ENCODE data around the gene ESYT1.

Gene ESYT1

GRCh38 chr12:56152756-56153677 lies 24.9 kb downstream of the ESYT1 start (continued):
- TF ChIP-seq ZNF138 (tag by site-specific recombination; IDR thresholded peaks at IDR 0.05; ENCODE audit: borderline replicate concordance) (no peak), ZNF791 (tag by site-specific recombination; IDR thresholded peaks at IDR 0.05) (no peak), TCF7L2 (IDR thresholded peaks at IDR 0.05; ENCODE audit: borderline replicate concordance, low read depth, low read length) (no peak), ZNF571 (tag by site-specific recombination; IDR thresholded peaks at IDR 0.05) (no peak), ZNF837 (tag by site-specific recombination; IDR thresholded peaks at IDR 0.05) (no peak), HOXC10 (CRISPR knock-in tag; IDR thresholded peaks at IDR 0.05) (no peak), ZSCAN5A (tag by site-specific recombination; IDR thresholded peaks at IDR 0.05) (no peak), OVOL3 (tag by site-specific recombination; IDR thresholded peaks at IDR 0.05) (no peak), ZNF530 (tag by site-specific recombination; IDR thresholded peaks at IDR 0.05; ENCODE audit: low read depth) (no peak), GLI2 (tag by site-specific recombination; IDR thresholded peaks at IDR 0.05; ENCODE audit: borderline replicate concordance, low read depth) (no peak), GLIS1 (tag by site-specific recombination; IDR thresholded peaks at IDR 0.05) (peak; percentile 44; the same call in 1 of the 2 replicates), ZSCAN18 (tag by site-specific recombination; IDR thresholded peaks at IDR 0.05) (no peak), SETDB1 (IDR thresholded peaks at IDR 0.05; ENCODE audit: insufficient read length, low read length) (no peak), ZNF426 (tag by site-specific recombination; IDR thresholded peaks at IDR 0.05) (no peak), ZNF658 (tag by site-specific recombination; IDR thresholded peaks at IDR 0.05) (no peak), ZNF623 (tag by site-specific recombination; IDR thresholded peaks at IDR 0.05) (no peak; the same call in 1 of the 2 replicates), ZNF660 (tag by site-specific recombination; IDR thresholded peaks at IDR 0.05) (no peak), PBX3 (CRISPR knock-in tag; IDR thresholded peaks at IDR 0.05) (no peak), ZNF341 (tag by site-specific recombination; IDR thresholded peaks at IDR 0.05; ENCODE audit: low read depth) (no peak), ZBTB1 (tag by site-specific recombination; IDR thresholded peaks at IDR 0.05) (no peak), ZNF16 (tag by site-specific recombination; IDR thresholded peaks at IDR 0.05; ENCODE audit: low read depth) (no peak), KLF16 (tag by site-specific recombination; IDR thresholded peaks at IDR 0.05) (0 out of 2 replicates have a peak, but pooled peaks have one; percentile 3), AEBP2 (tag by site-specific recombination; IDR thresholded peaks at IDR 0.05; ENCODE audit: borderline replicate concordance) (no peak), ZNF624 (tag by site-specific recombination; IDR thresholded peaks at IDR 0.05) (no peak), EGR2 (tag by site-specific recombination; IDR thresholded peaks at IDR 0.05; ENCODE audit: low read depth) (no peak), ZBTB17 (tag by site-specific recombination; IDR thresholded peaks at IDR 0.05) (no peak), ZNF121 (tag by site-specific recombination; IDR thresholded peaks at IDR 0.05) (no peak), PRDM1 (tag by site-specific recombination; IDR thresholded peaks at IDR 0.05) (no peak), ZNF449 (tag by site-specific recombination; IDR thresholded peaks at IDR 0.05) (no peak), ZNF639 (tag by site-specific recombination; IDR thresholded peaks at IDR 0.05) (0 out of 2 replicates have a peak, but pooled peaks have one; percentile 5), ZNF391 (tag by site-specific recombination; IDR thresholded peaks at IDR 0.05; ENCODE audit: borderline replicate concordance, low read depth) (no peak), ZNF175 (tag by site-specific recombination; IDR thresholded peaks at IDR 0.05) (no peak)
